ENCODE data around the gene PREX1.

The PREX1 gene

GRCh38 chr20:48794816-48795457 is 32.9 kb downstream of the PREX1 start:
- DNase-seq (ENCODE audit: low read depth) = no peak

- no peak for DNase-seq (ENCODE audit: low read depth)
Measured at GRCh38 chr20:48794360-48794759, 33.4 kb downstream of the PREX1 start.

- DNase-seq (ENCODE audit: low read depth) = no peak
Measured at GRCh38 chr20:48793776-48794175, 34.0 kb downstream of the PREX1 start.

GRCh38 chr20:48791666-48792071 is 36.1 kb downstream of the PREX1 start:
- peak; percentile 80 for DNase-seq (ENCODE audit: low read depth)

GRCh38 chr20:48791014-48791413 is 36.8 kb downstream of the PREX1 start:
- no peak for DNase-seq (ENCODE audit: low read depth)

GRCh38 chr20:48790473-48791003 is 37.3 kb downstream of the PREX1 start:
- DNase-seq (ENCODE audit: low read depth) = no peak

- DNase-seq (ENCODE audit: low read depth) = no peak
Measured at GRCh38 chr20:48789781-48790472, 37.9 kb downstream of the PREX1 start.

GRCh38 chr20:48789185-48789668 is 38.6 kb downstream of the PREX1 start:
- DNase-seq (ENCODE audit: low read depth) = no peak

- DNase-seq (ENCODE audit: low read depth) = no peak
Measured at GRCh38 chr20:48788486-48789072, 39.2 kb downstream of the PREX1 start.

GRCh38 chr20:48787861-48788375 is 39.9 kb downstream of the PREX1 start:
- peak; percentile 33 for DNase-seq (ENCODE audit: low read depth)

- no peak for DNase-seq (ENCODE audit: low read depth)
Measured at GRCh38 chr20:48786951-48787705, 40.7 kb downstream of the PREX1 start.

GRCh38 chr20:48785801-48786200 is 42.0 kb downstream of the PREX1 start:
- no peak for DNase-seq (ENCODE audit: low read depth)

GRCh38 chr20:48785256-48785655 is 42.5 kb downstream of the PREX1 start:
- no peak for DNase-seq (ENCODE audit: low read depth)

- DNase-seq (ENCODE audit: low read depth) = no peak
Measured at GRCh38 chr20:48784273-48784641, 43.5 kb downstream of the PREX1 start.

- peak; percentile 40 for DNase-seq (ENCODE audit: low read depth)
Measured at GRCh38 chr20:48783533-48784272, 44.1 kb downstream of the PREX1 start.

- DNase-seq (ENCODE audit: low read depth) = no peak
Measured at GRCh38 chr20:48782901-48783308, 44.9 kb downstream of the PREX1 start.

GRCh38 chr20:48782053-48782452 is 45.7 kb downstream of the PREX1 start:
- no peak for DNase-seq (ENCODE audit: low read depth)

- no peak for DNase-seq (ENCODE audit: low read depth)
Measured at GRCh38 chr20:48781634-48782033, 46.2 kb downstream of the PREX1 start.

GRCh38 chr20:48779435-48779834 is 48.4 kb downstream of the PREX1 start:
- DNase-seq (ENCODE audit: low read depth) = no peak

- DNase-seq (ENCODE audit: low read depth) = no peak
Measured at GRCh38 chr20:48777821-48778220, 50.0 kb downstream of the PREX1 start.

- no peak for DNase-seq (ENCODE audit: low read depth)
Measured at GRCh38 chr20:48777005-48777404, 50.8 kb downstream of the PREX1 start.

Data from stromal cell of bone marrow (primary cell).